HUDEP-2 (cell line): ENCODE measurements around the gene CD99L2.
A peak's percentile ranks its signal among the peaks of the same experiment; 100 is the strongest.

Experiments used
- DNase-seq, 76 experiments: peaks; one replicate each; lab custom pipeline; 2025; ENCODE audit not compliant: unreplicated experiment in 76 of 76; lab: John Stamatoyannopoulos, UW

The CD99L2 gene

DNA sequence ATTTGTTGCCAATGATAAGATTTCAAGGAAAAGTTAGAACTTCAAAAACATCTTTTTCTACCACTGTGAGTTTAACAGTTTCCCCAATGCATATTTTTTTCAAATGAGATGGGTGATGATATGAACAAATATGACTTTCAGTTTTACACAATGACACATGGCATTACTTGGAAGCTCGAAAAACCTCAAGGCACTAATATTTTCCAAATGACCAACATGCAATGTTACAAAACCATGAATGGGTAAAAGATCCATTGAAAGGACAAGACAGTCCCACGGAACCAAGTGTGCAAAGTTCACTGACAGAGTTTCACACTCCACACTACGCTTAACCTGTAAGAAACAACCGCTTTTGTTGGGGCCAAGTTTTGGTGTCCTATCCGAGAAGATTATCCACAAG, 84.5 kb downstream of the CD99L2 start:
- DNase-seq: no peak

DNA sequence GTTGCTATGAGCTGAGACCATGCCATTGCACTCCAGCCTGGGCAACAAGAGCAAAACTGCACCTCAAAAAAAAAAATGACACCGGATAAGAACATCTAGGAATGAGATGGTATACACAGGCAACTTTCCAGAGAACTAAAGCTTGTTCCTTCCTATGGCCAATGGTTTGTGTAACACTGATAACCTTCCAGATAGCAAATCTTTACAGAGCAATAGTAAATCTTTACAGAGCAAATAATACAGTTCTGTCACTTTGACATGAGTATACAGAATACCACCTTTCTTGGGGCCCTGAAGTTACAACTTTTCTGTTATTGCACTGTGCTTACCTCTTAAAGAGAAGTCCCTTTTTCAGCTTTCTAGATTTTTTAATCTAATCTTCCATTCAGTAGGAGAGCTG, 91.6 kb downstream of the CD99L2 start:
- no peak for DNase-seq

DNA sequence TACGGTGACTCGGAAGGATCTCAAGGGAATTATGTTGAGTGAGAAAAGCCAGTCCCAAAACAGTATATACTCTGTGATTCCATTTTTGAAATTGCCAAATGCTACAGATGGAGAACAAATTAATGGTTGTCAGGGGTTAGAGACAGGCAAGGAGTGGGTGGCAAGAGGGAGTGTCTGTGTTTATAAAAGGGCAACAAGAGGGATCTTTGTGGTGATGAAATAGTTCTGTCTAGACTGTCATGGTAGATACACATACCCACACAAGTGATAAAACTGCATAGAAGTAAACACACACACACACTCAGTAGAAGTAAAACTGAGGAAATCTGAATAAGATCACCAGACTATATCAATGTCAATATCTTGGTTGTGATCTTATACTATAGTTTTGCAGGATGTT, 92.7 kb downstream of the CD99L2 start:
- DNase-seq: no peak

DNA sequence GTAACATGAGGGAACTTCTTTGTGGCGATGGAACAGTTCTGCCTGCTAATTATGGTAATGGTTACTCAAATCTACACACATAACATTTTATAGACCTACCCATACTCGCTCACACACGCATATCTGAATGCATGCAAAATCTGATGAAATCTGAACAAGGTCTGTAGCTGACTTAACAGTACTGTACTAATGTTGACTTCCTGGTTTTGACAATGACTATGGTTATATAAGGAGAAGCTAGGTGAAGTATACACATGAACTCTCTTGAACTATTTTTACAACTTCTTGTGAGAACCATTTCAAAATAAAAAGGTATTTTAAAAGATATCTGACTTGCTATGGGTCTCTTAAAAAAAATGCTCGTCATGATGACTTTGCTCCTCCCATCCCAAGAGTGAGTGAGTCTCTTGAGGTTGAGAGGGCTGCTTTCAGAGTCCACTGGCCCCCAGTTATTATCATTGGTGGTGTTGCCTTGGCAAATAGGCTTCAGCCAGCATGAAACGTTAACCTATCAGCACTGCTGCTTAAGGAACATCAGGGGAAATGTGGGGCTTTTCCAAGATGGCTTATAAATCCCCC, 105.4 kb downstream of the CD99L2 start:
- DNase-seq: no peak

DNA sequence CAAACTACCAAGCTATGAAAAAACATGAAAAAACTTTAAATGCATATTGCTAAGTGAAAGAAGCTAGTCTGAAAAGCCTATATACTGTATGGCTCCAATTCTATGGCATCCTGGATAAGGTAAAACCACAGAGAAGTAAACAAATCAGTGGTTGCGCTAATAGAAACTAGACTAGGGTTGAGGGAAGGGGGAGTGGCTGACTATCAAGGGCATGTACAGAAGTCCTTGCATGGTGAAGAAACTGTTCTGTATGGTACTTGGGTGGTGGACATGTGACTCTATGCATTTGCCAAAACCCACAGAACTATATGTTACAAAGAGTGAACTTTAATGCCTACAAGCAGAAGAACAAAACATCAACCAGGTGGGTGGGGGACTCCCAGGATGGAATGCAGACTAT, 108.4 kb downstream of the CD99L2 start:
- no peak for DNase-seq

DNA sequence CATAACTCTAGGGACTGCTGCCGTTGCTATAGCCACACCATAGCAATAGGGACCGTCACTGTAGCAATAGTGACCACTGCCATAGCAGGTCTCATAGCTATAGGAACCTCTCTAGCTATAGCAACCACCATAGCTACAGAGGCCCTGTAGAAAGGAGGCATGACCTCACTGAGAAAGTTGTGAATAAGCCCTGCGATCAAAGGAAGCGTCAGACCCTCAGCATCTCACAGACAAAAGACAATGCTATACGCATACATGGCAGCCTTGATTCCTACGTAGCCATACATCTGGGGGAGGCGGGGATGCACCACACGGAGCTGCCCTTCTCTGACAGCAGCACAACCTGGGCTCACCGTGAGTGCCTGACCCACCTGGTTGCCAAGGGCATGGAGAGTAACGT, 116.8 kb downstream of the CD99L2 start:
- DNase-seq: no peak

DNA sequence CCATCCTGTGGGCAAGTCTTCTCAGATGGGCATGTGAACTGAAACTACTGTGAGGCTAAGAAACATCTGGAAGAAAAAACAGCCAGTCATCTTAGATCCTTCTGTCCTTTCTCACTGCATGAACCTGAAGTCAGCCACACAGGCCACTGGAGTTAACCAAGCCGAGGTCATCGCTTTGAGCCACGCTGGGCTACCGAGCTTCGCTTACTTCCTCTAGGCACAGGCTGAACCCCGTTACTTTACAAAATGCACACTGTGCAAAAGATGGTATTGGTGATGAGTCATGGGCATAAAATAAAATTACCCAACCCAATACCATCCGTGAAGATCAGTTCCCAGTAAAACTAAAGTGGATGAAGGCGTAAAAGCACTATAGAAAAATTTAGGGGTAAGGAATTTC, 119.1 kb downstream of the CD99L2 start:
- DNase-seq: no peak

DNA sequence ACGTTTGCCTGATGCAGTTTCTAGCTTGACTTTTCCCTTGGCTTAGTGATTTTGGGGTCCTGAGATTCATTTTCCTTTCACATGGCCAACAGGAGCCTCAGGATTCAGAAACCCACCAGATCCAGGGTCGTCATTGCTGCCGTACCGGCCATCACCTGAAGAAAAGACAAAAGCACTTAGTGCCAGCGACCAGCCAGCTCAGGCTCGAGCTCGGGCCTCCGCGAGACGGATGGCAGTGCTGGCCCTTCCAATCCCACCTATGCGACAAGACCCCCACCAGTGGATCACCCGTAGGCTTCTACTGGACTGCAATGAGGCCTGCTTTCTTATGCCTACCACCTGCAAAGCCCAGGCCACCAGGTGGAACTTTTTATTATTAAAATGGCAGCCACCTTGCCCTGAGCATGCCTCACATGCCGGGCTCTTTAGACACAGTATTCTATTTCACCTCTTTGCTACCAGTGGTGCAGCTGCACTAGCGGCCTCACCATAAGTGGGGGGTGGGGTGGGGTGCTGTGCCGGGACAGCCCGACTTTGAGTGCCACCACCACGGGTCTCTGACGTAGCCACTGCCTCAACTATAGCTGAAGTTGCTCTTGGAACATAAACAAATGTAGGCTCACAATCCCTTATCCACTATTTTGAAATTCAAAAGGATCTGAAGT, 121.0 kb downstream of the CD99L2 start:
- no peak for DNase-seq

DNA sequence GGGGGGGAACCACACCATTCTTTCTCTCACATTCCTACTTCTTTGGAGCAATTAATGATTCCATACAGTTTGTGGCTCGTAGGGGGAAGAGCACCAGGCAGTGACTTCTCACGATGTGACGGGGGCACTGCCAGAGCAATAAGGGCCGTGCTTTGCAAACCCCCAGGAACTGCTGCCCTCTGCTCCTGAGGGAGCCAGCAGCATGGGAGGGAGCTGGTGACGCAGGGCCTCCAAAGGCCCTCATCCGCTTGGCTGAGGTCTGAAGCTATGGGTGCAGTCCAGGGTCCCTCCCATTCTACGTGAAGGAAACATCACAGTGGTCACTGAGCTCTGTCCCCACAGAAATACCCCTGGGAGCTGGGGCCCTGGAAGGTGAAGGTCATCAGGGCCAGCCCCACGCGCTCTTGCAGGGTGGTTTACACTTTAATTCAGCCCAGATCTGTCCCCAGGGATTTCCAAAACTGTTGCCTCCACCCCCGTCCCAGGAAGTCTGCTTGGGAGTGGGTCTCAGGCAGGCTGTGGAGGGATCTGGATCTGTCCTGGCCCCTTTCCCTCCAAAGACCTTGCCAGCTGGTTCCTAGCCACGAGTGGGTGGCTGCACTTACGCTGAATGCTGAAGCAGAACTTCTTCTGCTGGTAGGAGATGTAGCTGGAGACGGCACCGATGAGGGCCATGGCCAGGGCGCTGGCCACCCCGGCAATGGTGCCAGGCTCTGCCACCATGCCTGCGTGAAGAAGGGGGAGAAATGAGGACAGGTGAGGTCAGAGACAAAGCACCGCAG, 122.7 kb downstream of the CD99L2 start:
- DNase-seq: no peak

DNA sequence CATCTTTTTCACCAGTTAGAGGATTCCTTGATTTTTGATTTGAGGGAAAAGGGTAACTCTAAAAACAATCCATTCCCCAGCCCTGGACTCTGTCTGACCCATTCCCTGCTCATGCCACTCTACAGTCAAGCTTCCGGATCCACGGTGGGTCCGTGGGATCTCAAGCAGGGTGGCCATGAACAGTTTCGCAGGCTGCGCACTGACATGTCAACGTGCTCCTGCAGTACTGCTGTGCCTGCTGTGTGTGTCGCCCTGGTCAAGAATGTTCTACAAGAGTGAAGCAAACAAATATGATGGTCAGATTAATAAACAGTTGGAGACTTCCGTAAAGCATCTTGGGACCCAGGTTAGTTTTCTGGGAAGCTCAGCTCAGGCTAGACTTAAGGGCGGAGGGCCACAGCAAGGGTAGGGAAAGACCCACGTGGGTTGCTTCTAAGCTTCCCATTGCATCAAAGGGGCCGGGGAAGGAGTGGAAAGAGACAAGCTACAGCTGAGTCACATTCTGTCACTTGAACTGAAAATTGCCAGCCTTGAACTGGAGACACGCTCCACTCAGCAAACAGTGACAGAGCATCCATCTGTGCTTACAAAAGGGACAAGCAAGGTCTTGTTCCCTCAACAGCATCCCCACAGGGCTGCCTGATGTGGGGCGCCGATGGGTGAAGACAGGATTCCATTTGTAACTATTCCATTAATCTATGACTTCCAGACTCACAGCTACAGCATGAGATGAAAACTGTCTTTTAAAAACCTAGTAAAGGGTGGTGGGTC, 123.5 kb downstream of the CD99L2 start:
- DNase-seq: no peak

DNA sequence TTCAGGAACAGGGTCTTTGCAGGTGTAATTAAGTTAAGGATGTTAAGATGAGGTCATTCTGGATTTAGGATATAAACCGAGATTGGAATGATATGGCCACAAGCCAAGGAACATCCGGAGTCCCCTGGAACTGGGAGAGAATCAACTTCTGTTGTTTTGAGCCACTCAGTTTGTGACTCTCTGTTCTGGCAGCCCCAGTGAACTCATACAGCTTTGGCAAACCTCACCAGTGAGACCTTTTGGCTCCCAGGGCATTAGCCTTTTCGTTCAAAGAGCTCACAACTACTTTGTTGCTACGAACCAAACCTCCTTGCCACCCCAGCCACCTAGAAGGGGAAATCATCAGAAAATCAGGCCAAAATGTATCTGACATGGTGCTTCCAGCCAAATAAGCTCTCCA, 124.8 kb downstream of the CD99L2 start:
- DNase-seq: no peak

DNA sequence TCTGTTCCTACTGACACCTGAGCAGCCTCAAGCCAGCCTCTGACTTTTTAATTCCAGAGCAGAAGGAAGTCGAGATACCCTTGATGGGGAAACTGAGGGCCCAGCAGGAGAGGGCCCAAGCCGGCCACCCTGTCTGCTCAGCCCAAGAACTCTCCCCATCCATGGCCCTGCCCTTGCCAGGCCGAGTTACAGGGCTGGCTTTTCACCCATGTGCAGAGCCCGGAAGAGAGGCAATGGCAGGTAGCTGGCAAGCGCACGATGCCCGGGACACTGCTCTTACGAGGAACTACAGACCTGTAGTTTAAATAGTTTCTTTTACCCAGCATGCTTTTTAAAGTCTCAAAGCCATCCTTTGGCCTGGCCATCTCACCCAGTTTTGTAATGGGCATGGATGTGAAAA, 125.4 kb downstream of the CD99L2 start:
- DNase-seq: no peak

DNA sequence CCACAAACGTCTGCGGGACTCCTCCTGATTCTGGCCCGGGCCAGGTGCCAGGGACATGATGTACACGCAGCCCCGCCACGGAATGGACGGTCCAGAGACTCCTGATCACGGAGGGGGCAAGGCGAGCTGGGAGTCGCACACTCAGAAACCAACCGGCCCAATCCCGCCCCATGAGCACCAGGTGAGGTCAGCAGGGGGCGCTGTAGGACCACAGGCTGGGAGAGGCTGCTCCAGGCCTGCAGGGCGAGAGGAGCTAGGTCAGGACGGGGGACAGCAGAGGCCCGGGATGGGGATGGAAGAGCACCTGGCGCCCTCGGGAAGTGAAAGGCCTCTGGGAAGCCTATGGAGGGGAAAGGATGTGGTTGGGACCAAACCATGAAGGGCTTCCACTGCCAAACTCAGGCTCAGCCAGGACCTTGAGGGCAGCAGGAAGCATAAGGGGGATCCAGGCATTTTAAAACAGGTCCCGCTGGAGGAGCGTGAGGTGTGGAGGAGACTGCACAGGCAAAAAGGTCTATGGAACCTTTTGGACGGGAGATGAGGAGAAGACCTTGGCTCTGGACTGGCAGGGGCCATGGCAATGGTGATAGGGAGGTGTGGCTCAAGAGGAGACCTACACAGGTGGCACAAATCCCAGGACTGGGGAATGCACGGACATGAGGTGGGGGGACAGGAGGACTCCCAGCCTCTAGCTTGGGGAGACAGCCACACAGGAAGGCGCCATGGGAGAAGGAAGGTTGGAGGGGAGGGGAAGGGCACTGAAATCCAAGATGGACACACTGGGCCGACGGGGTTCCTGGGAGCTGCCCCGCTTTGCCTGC, 126.1 kb downstream of the CD99L2 start:
- peak in 64 of 76 experiments; percentile 0 to 76 (median 38) for DNase-seq

DNA sequence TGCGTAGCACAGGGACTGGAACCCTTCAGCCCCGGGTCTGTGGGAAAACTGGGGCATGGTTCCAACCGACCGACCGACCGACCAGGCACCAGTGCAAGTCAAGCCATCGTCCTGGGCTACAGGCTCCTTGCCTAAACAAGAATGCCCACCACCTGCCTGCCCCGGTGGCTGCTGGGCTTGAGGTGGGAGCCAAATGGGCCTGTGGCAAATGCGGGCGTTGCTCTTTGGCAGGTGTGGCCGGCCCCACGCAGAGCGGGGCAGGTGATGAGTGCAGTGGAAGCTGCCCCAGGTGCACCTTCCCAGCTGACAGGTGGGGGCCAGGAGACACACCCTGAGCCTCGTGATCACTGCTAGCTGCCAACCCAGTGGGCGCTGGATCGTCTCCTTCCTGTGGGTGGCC, 127.4 kb downstream of the CD99L2 start:
- no peak for DNase-seq

DNA sequence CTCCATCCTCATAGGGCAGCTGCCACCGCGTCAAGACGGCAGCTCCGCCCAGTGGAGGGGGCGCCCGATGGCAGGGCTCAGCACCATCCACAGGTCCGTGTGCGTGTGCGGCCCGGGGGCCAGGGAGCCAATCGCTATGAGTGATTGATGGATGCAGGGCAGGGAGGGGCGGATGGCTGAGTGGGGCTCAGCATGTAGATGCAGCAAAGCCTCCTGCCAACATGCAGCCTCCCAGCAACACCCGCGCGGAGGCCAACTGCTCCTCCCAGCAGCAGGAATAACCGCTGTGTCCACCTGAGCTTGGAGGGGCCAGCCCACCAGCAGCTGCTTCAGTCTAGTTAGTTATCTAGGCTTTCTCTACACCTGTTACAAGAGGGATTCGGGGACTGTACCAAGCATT, 127.8 kb downstream of the CD99L2 start:
- DNase-seq: no peak

DNA sequence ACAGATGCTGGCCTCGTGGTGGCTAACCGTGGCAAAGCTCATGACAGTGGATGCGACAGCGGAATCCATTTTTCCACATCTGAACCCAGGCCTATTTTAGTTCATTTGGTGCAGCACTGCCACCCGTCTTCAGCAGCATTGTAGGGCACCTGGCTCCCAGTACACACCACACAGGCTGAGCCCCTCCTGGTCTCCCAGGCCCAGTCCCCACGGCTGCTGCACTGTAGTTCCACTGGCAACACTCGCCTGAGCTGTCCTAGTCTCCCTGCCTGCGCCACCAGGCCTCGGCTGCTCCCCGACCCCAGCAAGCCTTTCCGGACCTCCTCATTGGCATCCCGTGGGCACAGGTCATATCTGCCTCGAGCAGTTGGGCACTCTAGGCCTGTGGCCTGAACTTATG, 129.1 kb downstream of the CD99L2 start:
- no peak for DNase-seq

DNA sequence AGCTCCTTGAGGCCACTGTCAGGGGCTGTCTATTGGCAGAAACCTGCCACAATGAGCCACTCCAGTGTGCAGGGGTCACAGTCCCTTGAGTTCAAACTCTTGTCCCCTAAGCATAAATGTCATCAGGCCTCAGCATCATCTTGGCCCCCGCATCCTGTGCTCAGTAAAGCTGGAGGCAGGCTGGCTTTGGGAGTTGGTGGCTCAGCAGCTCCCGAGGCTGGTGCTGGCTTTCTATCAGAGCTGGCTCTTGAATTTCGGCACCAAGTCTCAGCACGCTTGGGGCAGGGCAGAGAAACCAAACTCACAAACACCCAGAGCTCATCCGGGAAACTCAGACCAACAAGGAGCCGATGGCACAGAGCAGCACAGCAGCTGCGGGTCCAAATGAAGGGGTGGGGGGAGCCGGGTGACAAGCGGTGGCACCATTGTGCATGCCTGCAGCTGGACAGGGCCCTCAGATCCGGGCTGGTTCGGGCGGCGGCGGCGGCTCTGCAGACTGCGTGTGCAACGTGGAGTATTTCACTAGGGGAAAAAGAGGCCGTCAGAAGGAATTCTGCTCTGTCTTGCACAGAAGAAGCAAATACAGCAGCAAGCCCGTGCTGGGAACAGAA, 129.8 kb downstream of the CD99L2 start:
- no peak for DNase-seq

DNA sequence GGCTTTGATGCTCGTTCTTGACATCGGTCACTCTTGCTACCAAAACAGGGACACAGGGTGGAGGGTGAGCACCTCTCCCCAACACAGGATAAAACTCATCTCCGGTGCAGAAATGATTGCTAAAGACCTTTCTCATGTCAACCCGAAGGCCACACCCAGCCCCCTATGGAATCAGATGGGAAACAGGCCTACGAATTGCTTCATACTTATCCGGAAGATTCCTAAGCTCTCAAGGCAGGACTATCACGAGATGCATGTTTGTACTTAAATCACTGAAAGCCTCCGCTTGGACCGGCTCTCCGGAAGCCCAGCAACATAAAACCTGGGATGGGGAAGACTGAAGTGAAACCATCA, 130.4 kb downstream of the CD99L2 start:
- no peak for DNase-seq

DNA sequence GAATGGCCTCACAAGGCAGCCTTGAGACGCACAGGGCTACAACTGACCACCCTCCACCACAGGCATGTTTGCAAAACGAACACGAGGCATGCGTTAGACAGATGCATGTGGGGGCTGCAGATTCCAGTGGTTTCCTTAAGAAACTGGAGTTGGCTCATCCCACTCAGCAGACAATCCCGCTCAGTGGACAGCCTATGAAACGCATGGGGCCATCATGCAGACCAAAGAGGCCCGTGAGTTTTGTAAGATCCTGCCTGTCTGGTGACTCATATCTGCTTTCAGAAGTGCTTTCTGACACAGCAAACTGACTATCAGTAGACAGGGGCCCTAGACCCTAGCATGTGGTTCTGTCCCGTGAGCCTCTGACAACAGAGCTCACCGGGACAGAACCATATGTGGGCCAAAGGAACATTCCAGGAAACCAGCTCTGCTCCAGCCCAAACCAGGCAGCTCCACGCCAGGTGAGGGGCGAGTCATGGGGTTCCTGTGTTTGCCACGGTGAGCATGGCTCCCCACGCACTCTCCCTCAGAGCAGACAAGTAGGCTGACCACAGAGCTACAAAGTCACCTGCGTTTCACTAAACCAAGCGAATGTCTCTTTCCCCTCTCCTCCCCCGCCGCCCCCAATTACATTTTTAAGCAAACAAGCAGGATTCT, 130.9 kb downstream of the CD99L2 start:
- DNase-seq: peak in 2 of 76 experiments; percentile 9 to 14

DNA sequence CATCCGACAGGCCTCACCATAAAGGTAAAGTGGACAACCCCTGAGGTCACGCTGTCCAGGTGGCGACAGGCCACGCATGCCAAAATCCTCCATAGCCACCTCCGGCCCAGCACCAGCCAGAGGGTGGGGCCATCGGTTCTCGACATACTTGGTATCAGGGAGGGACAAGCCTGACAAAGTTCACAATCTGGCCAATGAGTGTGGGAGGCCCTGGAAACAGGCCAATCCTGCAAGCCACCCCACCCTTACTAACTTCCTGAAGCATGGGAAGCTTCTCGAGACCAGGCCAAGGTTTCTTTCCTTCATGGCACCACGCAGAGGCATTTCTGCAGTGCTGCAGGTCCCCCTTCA, 131.4 kb downstream of the CD99L2 start:
- DNase-seq: peak in 70 of 76 experiments; percentile 1 to 67 (median 33)
